Ammon's horn (tissue), 1 donor: ENCODE measurements around the gene KLF4.

Experiments used
- DNase-seq: peaks from one replicate; pipeline ENCODE4 v3.0.0-alpha.2; 2016; ENCODE audit warnings: low spot score

Gene KLF4

GRCh38 chr9:107487521-107488374, 1.8 kb downstream of the KLF4 start:
- no peak for DNase-seq

- no peak for DNase-seq
These were observed 2.7 kb downstream of the KLF4 start for GRCh38 chr9:107486674-107487520.

- no peak for DNase-seq
These were observed 4.0 kb downstream of the KLF4 start for GRCh38 chr9:107485458-107486043.

- DNase-seq: peak; percentile 87
These were observed 5.3 kb downstream of the KLF4 start for GRCh38 chr9:107484117-107484723.

- DNase-seq: no peak
These were observed 5.9 kb downstream of the KLF4 start for GRCh38 chr9:107483666-107484065.

- DNase-seq: no peak
These were observed 8.5 kb downstream of the KLF4 start for GRCh38 chr9:107481035-107481434.

- no peak for DNase-seq
These were observed 9.2 kb downstream of the KLF4 start for GRCh38 chr9:107480386-107480789.

- DNase-seq: no peak
These were observed 10.8 kb downstream of the KLF4 start for GRCh38 chr9:107478805-107479204.

GRCh38 chr9:107474124-107474523, 15.4 kb downstream of the KLF4 start:
- DNase-seq: no peak

GRCh38 chr9:107472581-107473340, 16.8 kb downstream of the KLF4 start:
- no peak for DNase-seq

- DNase-seq: no peak
These were observed 18.0 kb downstream of the KLF4 start for GRCh38 chr9:107471552-107471951.

GRCh38 chr9:107467416-107467815, 22.2 kb downstream of the KLF4 start:
- no peak for DNase-seq

GRCh38 chr9:107466826-107467225, 22.7 kb downstream of the KLF4 start:
- no peak for DNase-seq

GRCh38 chr9:107465467-107466451, 23.8 kb downstream of the KLF4 start:
- DNase-seq: peak; percentile 38

GRCh38 chr9:107464516-107464915, 25.1 kb downstream of the KLF4 start:
- DNase-seq: no peak

GRCh38 chr9:107462691-107463090, 26.9 kb downstream of the KLF4 start:
- no peak for DNase-seq

GRCh38 chr9:107460153-107461023, 29.2 kb downstream of the KLF4 start:
- no peak for DNase-seq

- no peak for DNase-seq
These were observed 34.0 kb downstream of the KLF4 start for GRCh38 chr9:107455425-107456135.

GRCh38 chr9:107453479-107453878, 36.1 kb downstream of the KLF4 start:
- no peak for DNase-seq
